GM12878 (cell line): ENCODE results near the gene PHLDA2. TPM values are rescaled to one million over a fixed set of nuclear protein-coding genes. Genes with fewer than 3 reads are reported as not detected.

Source experiments
- ATAC-seq: fragments of 200-7000 bp; cut with Tn5 transposase; 3 replicates; pipeline ENCODE4 v1.9.1; 2020; ENCODE audit warnings: mild to moderate bottlenecking, moderate library complexity
- BruUV-seq: library from RNA; stranded (reverse); fragments of 400-500 nt; replicated peaks from 2 replicates; lab custom pipeline; 2021; lab: Mats Ljungman, UMichigan
- CTCF ChIA-PET: fragments of 300-600 bp; sonication (Branson Sonifier 250); formaldehyde crosslinking; extraction: SDS; loops from one replicate; lab custom pipeline; 2021; ENCODE audit warnings: inconsistent platforms; lab: Yijun Ruan, JAX
- POLR2A ChIA-PET: fragments of 350-600 bp; formaldehyde crosslinking; extraction: SDS; loops from one replicate; lab custom pipeline; 2021; ENCODE audit warnings: inconsistent platforms; lab: Charles Lee
- RAD21 ChIA-PET: fragments of 300-600 bp; sonication (Branson Sonifier 250); formaldehyde crosslinking; loops from one replicate; lab custom pipeline; 2023; ENCODE audit warnings: antibody characterized with exemption; ENCODE audit not compliant: unreplicated experiment; lab: Charles Lee
- SMC1A ChIA-PET: fragments of 300-600 bp; sonication (Branson Sonifier 250); formaldehyde crosslinking; loops from one replicate; lab custom pipeline; 2023; ENCODE audit not compliant: unreplicated experiment, uncharacterized antibody; lab: Charles Lee
- DNase-seq: peaks from one replicate; pipeline ENCODE4 v3.0.0-alpha.2; 2011; ENCODE audit warnings: low read depth, low spot score
- FAIRE-seq: peaks from 3 replicates; lab custom pipeline; 2011; peaks lifted over from hg19 to GRCh38; lab: Jason Lieb, UNC
- H2AFZ ChIP-seq: 2 replicates; pipeline ENCODE4 v1.6.0; 2011; ENCODE audit warnings: low read depth, low read length, control low read depth; ENCODE audit not compliant: control insufficient read depth
- H3K27ac ChIP-seq: 2 replicates; pipeline ENCODE4 v1.5.1; 2011; ENCODE audit warnings: control low read depth; ENCODE audit not compliant: control insufficient read depth, insufficient read depth
- H3K27me3 ChIP-seq, 2 experiments: replicated peaks in 1 of 2; 2 replicates each; pipeline versions ENCODE4 v1.6.0 to v1.6.1; 2011; ENCODE audit warnings: low read length in 1 of 2; ENCODE audit not compliant: control insufficient read depth in 2 of 2, insufficient read depth in 2 of 2
- H3K36me3 ChIP-seq, 2 experiments: 2 replicates each; pipeline ENCODE4 v1.5.1; 2011; ENCODE audit warnings: low read length in 1 of 2; ENCODE audit not compliant: control insufficient read depth in 2 of 2, insufficient read depth in 2 of 2
- H3K4me1 ChIP-seq: 2 replicates; pipeline ENCODE4 v1.6.1; 2011; ENCODE audit warnings: mild to moderate bottlenecking, low read length, moderate library complexity, mixed read lengths; ENCODE audit not compliant: control insufficient read depth, insufficient read depth
- H3K4me2 ChIP-seq: 2 replicates; pipeline ENCODE4 v1.6.0; 2011; ENCODE audit warnings: control low read depth; ENCODE audit not compliant: control insufficient read depth, insufficient read depth
- H3K4me3 ChIP-seq: fragments of 200-600 bp; sonication (generic); 2 replicates; pipeline ENCODE4 v1.5.1; 2016
- H3K79me2 ChIP-seq: 2 replicates; pipeline ENCODE4 v1.6.0; 2011; ENCODE audit warnings: low read length; ENCODE audit not compliant: control insufficient read depth, insufficient read depth
- H3K9ac ChIP-seq: 2 replicates; pipeline ENCODE4 v1.8.0; 2011; ENCODE audit warnings: low read length, control low read depth, mixed read lengths; ENCODE audit not compliant: control insufficient read depth, insufficient read depth
- H3K9me3 ChIP-seq: replicated peaks from 3 replicates; pipeline ENCODE4 v1.5.1; 2011; ENCODE audit warnings: mild to moderate bottlenecking, low read length; ENCODE audit not compliant: control insufficient read depth, insufficient read depth
- H4K20me1 ChIP-seq: 2 replicates; pipeline ENCODE4 v1.6.0; 2011; ENCODE audit not compliant: control insufficient read depth, insufficient read depth
- POLR2A ChIP-seq: IDR thresholded peaks from 2 replicates; pipeline ENCODE4 v1.6.1; 2011; ENCODE audit warnings: low read depth, mild to moderate bottlenecking, low read length
- WGBS: methylation state at CpG from one replicate; pipeline ENCODE4 v1.1.6; 2016; ENCODE audit warnings: low lambda C conversion rate; ENCODE audit not compliant: insufficient replicate concordance, insufficient coverage; ENCODE audit errors: missing lambda C conversion rate; 5-methylcytosine and 5-hydroxymethylcytosine counted together
- in situ Hi-C: fragments of 300-500 bp; cut with MboI; formaldehyde crosslinking; loops from 9 replicates; pipeline ENCODE4 v1.14.3; 2018; ENCODE audit warnings: mixed read lengths
- intact Hi-C: fragments of 100-400 bp; cut with micrococcal nuclease; formaldehyde crosslinking; loops from one replicate; pipeline ENCODE4 v1.14.2; 2022; ENCODE audit not compliant: unreplicated experiment
- polyA plus RNA-seq, 11 experiments: library from polyadenylated mRNA; depleted of rRNA in 4 of 11; unstranded in 6 of 11; stranded (reverse) in 5 of 11; fragments of >200 nt; fragmentation: Nextera tagmentation in 4 of 11; fragmentation: Illumina TruSeq in 1 of 11; extraction: Ambion mirVana in 4 of 11; extraction: Trizol in 1 of 11; gene quantifications; 1 replicate in 1 of 11; 2 replicates in 10 of 11; pipeline versions ENCODE4 v1.2.1 to v1.2.3, GENCODE V29; 2011 to 2016; ENCODE audit warnings: inconsistent platforms in 2 of 11, missing spikeins in 2 of 11, low read depth in 1 of 11
- total RNA-seq, 4 experiments: library from RNA; depleted of rRNA in 3 of 4; stranded (reverse); fragments of >200 nt in 3 of 4; fragmentation: Illumina TruSeq in 1 of 4; extraction: Trizol in 1 of 4; gene quantifications; 2 replicates each; pipeline versions ENCODE4 v1.2.1 to v1.2.3, GENCODE V29; 2013 to 2021
- TF ChIP-seq, protein P1 (sequence below): IDR thresholded peaks from 2 replicates; pipeline ENCODE4 v1.6.1; 2012; ENCODE audit warnings: low read depth, low read length, improper control_type of control experiment

PHLDA2 gene
- total and polyA plus RNA-seq, 10 of the 15 experiments (the other 5 are each of a cell fraction or from before 2014, with no cell fraction given), result 0.15 to 0.49 (median 0.16) TPM; not detected in 7

DNA sequence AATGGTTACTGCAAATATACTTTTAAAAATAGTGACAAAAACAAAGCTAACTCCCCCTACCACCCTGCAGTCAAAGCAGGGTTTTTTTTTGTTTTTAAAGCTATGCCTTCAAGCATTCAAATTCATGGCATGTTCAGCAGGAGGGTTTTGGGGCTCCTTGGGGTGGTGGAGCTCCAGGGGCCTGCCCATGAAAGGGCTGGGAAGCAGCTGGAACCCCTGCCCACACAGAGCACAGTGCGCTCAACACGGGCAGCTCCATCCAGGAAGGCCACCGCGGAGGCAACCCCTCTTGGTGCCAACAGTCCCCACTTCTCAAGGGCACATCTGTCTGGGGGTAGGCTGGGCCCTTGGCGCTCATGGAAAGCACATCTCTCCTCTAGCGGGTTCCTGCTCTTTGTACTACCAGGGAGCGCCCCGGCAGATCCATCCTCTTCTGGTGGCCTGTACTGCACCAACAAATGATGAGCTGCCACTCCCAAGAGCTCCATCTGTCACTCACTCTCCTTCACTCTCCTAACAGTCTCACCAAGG lies 16.6 kb upstream of the PHLDA2 start:
- H3K9ac ChIP-seq, result no peak overlapping the region
- RAD21 ChIA-PET, result interaction anchor here (0.8 kb wide), 1 partner anchor 68 kb away, joined by 4 read pairs; no protein-coding TSS in a partner anchor
- in situ Hi-C loops, result no loop called here

More for the DNA sequence above, 16.6 kb upstream of the PHLDA2 start:
- Histone ChIP-seq H3K27me3 (no peaks in the 10 kb centered on the region), H3K4me2 (no peak overlapping the region), H3K36me3 (peaks cover 21 to 30% of the 10 kb centered on the region in 2 experiments), H3K79me2 (no peaks in the 10 kb centered on the region), H3K4me1 (peaks cover 3% of the 10 kb centered on the region; the same call in 1 of the 2 replicates), H3K9me3 (no peaks in the 10 kb centered on the region), H2AFZ (no peak overlapping the region), H3K27ac (no peak overlapping the region), H4K20me1 (no peaks in the 10 kb centered on the region; the same call in 1 of the 2 replicates), H3K4me3 (no peak overlapping the region)
- no peak for FAIRE-seq
- TF ChIP-seq, protein P1, sequence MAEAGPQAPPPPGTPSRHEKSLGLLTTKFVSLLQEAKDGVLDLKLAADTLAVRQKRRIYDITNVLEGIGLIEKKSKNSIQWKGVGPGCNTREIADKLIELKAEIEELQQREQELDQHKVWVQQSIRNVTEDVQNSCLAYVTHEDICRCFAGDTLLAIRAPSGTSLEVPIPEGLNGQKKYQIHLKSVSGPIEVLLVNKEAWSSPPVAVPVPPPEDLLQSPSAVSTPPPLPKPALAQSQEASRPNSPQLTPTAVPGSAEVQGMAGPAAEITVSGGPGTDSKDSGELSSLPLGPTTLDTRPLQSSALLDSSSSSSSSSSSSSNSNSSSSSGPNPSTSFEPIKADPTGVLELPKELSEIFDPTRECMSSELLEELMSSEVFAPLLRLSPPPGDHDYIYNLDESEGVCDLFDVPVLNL, result no peak
- peak; percentile 46; the same call in 1 of the 2 replicates for TF ChIP-seq POLR2A
- ATAC-seq, result no peak
- DNase-seq, result no peak
- ChIA-PET CTCF (interaction anchor here (0.7 to 1.7 kb wide), 5 partner anchors 9 to 145 kb away, joined by 3 to 8 read pairs (median 4); no protein-coding TSS in a partner anchor), POLR2A (interaction anchor here (0.9 to 1.8 kb wide), 2 partner anchors 20 to 68 kb away, joined by 3 to 5 read pairs; no protein-coding TSS in a partner anchor), SMC1A (no interaction called here)
- intact Hi-C loops, result no loop called here
- no TSS peak for BruUV-seq
- WGBS, result 98% methylated on average over 8 of the region's 8 CpGs
